Mesothelial cell of epicardium (in vitro differentiated cells): Measurements from ENCODE around the gene GABRA1. TPM values are rescaled to one million over a fixed set of nuclear protein-coding genes. Genes with fewer than 3 reads are reported as not detected.

ENCODE experiments used
- DNase-seq, 2 experiments: peaks; one replicate each; pipeline ENCODE4 v3.0.0; 2021; ENCODE audit warnings: low spot score in 2 of 2; ENCODE audit not compliant: unreplicated experiment in 2 of 2
- H3K27ac Mint-ChIP-seq: 2 replicates; pipeline ENCODE4 v1.8.0; 2021; ENCODE audit warnings: mixed read lengths
- H3K27me3 Mint-ChIP-seq: 2 replicates; pipeline ENCODE4 v1.8.0; 2021; ENCODE audit warnings: low read depth, mixed read lengths
- H3K36me3 Mint-ChIP-seq: 2 replicates; pipeline ENCODE4 v1.8.0; 2021; ENCODE audit warnings: mixed read lengths
- H3K4me1 Mint-ChIP-seq: 2 replicates; pipeline ENCODE4 v1.8.0; 2021; ENCODE audit warnings: mixed read lengths
- H3K4me3 Mint-ChIP-seq: 2 replicates; pipeline ENCODE4 v1.8.0; 2021; ENCODE audit warnings: mild to moderate bottlenecking, moderate library complexity, mixed read lengths
- H3K9me3 Mint-ChIP-seq: 2 replicates; pipeline ENCODE4 v1.8.0; 2021; ENCODE audit warnings: mixed read lengths
- CTCF ChIP-seq: fragments of 200-600 bp; sonication (generic); IDR thresholded peaks from one replicate; pipeline ENCODE4 v1.5.0; 2021; ENCODE audit warnings: antibody characterized with exemption; ENCODE audit not compliant: unreplicated experiment
- total RNA-seq: library from RNA; stranded (reverse); gene quantifications from 3 replicates; pipeline ENCODE4 v1.2.1, GENCODE V29; 2021

Gene GABRA1
- total RNA-seq, 1 donor from 2014 or later: not detected

DNA sequence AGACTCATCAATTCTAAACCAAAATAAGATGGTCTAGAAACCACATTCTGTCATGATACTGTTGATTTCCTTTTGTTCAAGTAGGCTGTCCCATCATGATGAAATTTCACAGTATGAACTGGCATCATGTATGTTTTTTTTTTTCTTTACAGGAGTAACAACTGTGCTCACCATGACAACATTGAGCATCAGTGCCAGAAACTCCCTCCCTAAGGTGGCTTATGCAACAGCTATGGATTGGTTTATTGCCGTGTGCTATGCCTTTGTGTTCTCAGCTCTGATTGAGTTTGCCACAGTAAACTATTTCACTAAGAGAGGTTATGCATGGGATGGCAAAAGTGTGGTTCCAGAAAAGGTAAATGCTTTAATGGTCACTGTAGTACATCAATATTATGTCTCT, 47.6 kb downstream of the GABRA1 start:
- H3K4me1 Mint-ChIP-seq: no peaks in the 10 kb centered on the region
- H3K27ac Mint-ChIP-seq: no peak overlapping the region
- no peak for DNase-seq
- no peaks in the 10 kb centered on the region for H3K36me3 Mint-ChIP-seq
- H3K27me3 Mint-ChIP-seq: no peaks in the 10 kb centered on the region
- no peak for TF ChIP-seq CTCF
- no peaks in the 10 kb centered on the region for H3K9me3 Mint-ChIP-seq
- H3K4me3 Mint-ChIP-seq: no peak overlapping the region

- no peak for DNase-seq
- TF ChIP-seq CTCF: no peak
- Mint-ChIP-seq H3K27me3 (no peaks in the 10 kb centered on the region), H3K36me3 (no peaks in the 10 kb centered on the region), H3K4me1 (no peaks in the 10 kb centered on the region), H3K9me3 (no peaks in the 10 kb centered on the region), H3K4me3 (no peak overlapping the region), H3K27ac (no peak overlapping the region)
These were observed 49.1 kb downstream of the GABRA1 start for GRCh38 chr5:161897033-161897432.

DNA sequence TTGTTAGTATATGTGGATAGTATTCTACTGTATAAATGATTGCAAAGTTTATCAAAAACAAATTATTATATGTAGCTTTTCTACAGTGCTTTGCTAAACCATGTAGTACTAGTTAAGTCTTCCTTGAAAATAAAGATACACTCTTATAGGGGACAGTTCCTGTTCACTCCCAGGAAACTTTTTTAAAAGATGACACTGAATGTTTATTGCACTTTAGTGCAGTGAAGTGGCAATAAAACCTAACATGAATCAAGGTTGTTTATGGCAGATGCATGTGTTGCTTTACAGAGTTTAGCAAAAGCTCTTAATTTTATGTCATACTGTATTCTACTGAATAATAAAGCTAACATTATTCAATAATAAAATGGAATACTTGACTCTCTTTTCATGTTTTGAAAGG, 51.7 kb downstream of the GABRA1 start:
- no peaks in the 10 kb centered on the region for H3K27me3 Mint-ChIP-seq
- no peak for TF ChIP-seq CTCF
- no peak for DNase-seq
- no peaks in the 10 kb centered on the region for H3K4me1 Mint-ChIP-seq
- no peak overlapping the region for H3K27ac Mint-ChIP-seq
- H3K4me3 Mint-ChIP-seq: no peak overlapping the region
- H3K9me3 Mint-ChIP-seq: peaks cover 9% of the 10 kb centered on the region
- H3K36me3 Mint-ChIP-seq: no peaks in the 10 kb centered on the region

GRCh38 chr5:161900981-161901380, 53.1 kb downstream of the GABRA1 start:
- no peaks in the 10 kb centered on the region for H3K36me3 Mint-ChIP-seq
- no peak for DNase-seq
- H3K27ac Mint-ChIP-seq: no peak overlapping the region
- H3K27me3 Mint-ChIP-seq: no peaks in the 10 kb centered on the region
- H3K9me3 Mint-ChIP-seq: peaks cover 9% of the 10 kb centered on the region
- no peaks in the 10 kb centered on the region for H3K4me1 Mint-ChIP-seq
- no peak overlapping the region for H3K4me3 Mint-ChIP-seq
- TF ChIP-seq CTCF: no peak

GRCh38 chr5:161921781-161922180, 73.9 kb downstream of the GABRA1 start:
- peaks cover 9% of the 10 kb centered on the region for H3K9me3 Mint-ChIP-seq
- H3K27me3 Mint-ChIP-seq: no peaks in the 10 kb centered on the region
- H3K27ac Mint-ChIP-seq: no peak overlapping the region
- DNase-seq: no peak
- H3K36me3 Mint-ChIP-seq: no peaks in the 10 kb centered on the region
- H3K4me1 Mint-ChIP-seq: no peaks in the 10 kb centered on the region
- no peak overlapping the region for H3K4me3 Mint-ChIP-seq
- TF ChIP-seq CTCF: no peak

GRCh38 chr5:161924270-161924669, 76.3 kb downstream of the GABRA1 start:
- Mint-ChIP-seq H3K9me3 (peaks cover 9% of the 10 kb centered on the region), H3K36me3 (no peaks in the 10 kb centered on the region), H3K4me1 (no peaks in the 10 kb centered on the region), H3K27me3 (no peaks in the 10 kb centered on the region), H3K27ac (no peak overlapping the region), H3K4me3 (no peak overlapping the region)
- no peak for DNase-seq
- no peak for TF ChIP-seq CTCF
